Smooth muscle cell (in vitro differentiated cells): ENCODE data around the gene PALLD. TPM values are rescaled to one million over a fixed set of nuclear protein-coding genes. Genes with fewer than 3 reads are reported as not detected.

ENCODE experiments used
- DNase-seq: peaks from one replicate; lab custom pipeline; 2025; ENCODE audit not compliant: unreplicated experiment; lab: John Stamatoyannopoulos, UW
- H2AFZ ChIP-seq: fragments of 200-600 bp; sonication (generic); 2 replicates; pipeline ENCODE4 v1.6.0; 2016; ENCODE audit warnings: antibody characterized with exemption, low read depth, mild to moderate bottlenecking
- H3F3A ChIP-seq: fragments of 200-600 bp; sonication (generic); 2 replicates; pipeline ENCODE4 v1.6.0; 2017; ENCODE audit warnings: antibody characterized with exemption, low read depth
- H3K27ac ChIP-seq: fragments of 200-600 bp; sonication (generic); 2 replicates; pipeline ENCODE4 v1.5.1; 2016; ENCODE audit warnings: low read depth, mild to moderate bottlenecking
- H3K27me3 ChIP-seq: fragments of 200-600 bp; sonication (generic); 2 replicates; pipeline ENCODE4 v1.6.1; 2016; ENCODE audit warnings: low read depth, mild to moderate bottlenecking
- H3K36me3 ChIP-seq: fragments of 200-600 bp; sonication (generic); 2 replicates; pipeline ENCODE4 v1.5.1; 2016; ENCODE audit warnings: low read depth
- H3K4me1 ChIP-seq: fragments of 200-600 bp; sonication (generic); 2 replicates; pipeline ENCODE4 v1.5.1; 2016; ENCODE audit warnings: low read depth
- H3K4me2 ChIP-seq: fragments of 200-600 bp; sonication (generic); 2 replicates; pipeline ENCODE4 v1.6.0; 2016; ENCODE audit warnings: mild to moderate bottlenecking
- H3K4me3 ChIP-seq: fragments of 200-600 bp; sonication (generic); 2 replicates; pipeline ENCODE4 v1.5.1; 2016; ENCODE audit warnings: mild to moderate bottlenecking
- H3K79me2 ChIP-seq: fragments of 200-600 bp; sonication (generic); 2 replicates; pipeline ENCODE4 v1.6.0; 2016; ENCODE audit warnings: low read depth, mild to moderate bottlenecking
- H3K9ac ChIP-seq: fragments of 200-600 bp; sonication (generic); 2 replicates; pipeline ENCODE4 v1.6.0; 2016; ENCODE audit warnings: low read depth
- H3K9me3 ChIP-seq: fragments of 200-600 bp; sonication (generic); replicated peaks from 2 replicates; pipeline ENCODE4 v1.5.1; 2016; ENCODE audit warnings: low read depth
- H4K20me1 ChIP-seq: fragments of 200-600 bp; sonication (generic); 2 replicates; pipeline ENCODE4 v1.6.0; 2016; ENCODE audit warnings: low read depth
- CTCF ChIP-seq: fragments of 200-600 bp; sonication (generic); IDR thresholded peaks from 2 replicates; pipeline ENCODE4 v1.5.1; 2017; ENCODE audit warnings: borderline replicate concordance, mild to moderate bottlenecking, antibody characterized with exemption; ENCODE audit not compliant: insufficient read depth, poor library complexity, severe bottlenecking
- WGBS: methylation state at CpG from one replicate; pipeline ENCODE4 v1.1.7; 2016; ENCODE audit warnings: low lambda C conversion rate; 5-methylcytosine and 5-hydroxymethylcytosine counted together
- polyA plus RNA-seq: library from polyadenylated mRNA; unstranded; fragments of >200 nt; fragmentation: Nextera tagmentation; extraction: Ambion mirVana; gene quantifications from 2 replicates; pipeline ENCODE4 v1.2.1, GENCODE V29; 2016
- total RNA-seq: library from RNA; depleted of rRNA; stranded (reverse); fragments of >200 nt; gene quantifications from 2 replicates; pipeline ENCODE4 v1.2.3, GENCODE V29; 2014

The PALLD gene
- total and polyA plus RNA-seq, 2 experiments from 2014 or later: 354 to 415 TPM

GRCh38 chr4:168610911-168611530, 114.2 kb downstream of the PALLD start:
- Histone ChIP-seq H3K79me2 (no peaks in the 10 kb centered on the region), H2AFZ (no peak overlapping the region), H3K36me3 (no peaks in the 10 kb centered on the region), H3K27ac (no peak overlapping the region), H3F3A (peaks cover 23% of the 10 kb centered on the region), H4K20me1 (no peaks in the 10 kb centered on the region), H3K9ac (no peak overlapping the region), H3K4me3 (no peak overlapping the region), H3K9me3 (no peaks in the 10 kb centered on the region), H3K27me3 (no peaks in the 10 kb centered on the region), H3K4me1 (peaks cover 25% of the 10 kb centered on the region), H3K4me2 (no peak overlapping the region)
- no peak for DNase-seq
- TF ChIP-seq CTCF: no peak
- WGBS: 89% methylated on average over 6 of the region's 6 CpGs

GRCh38 chr4:168612450-168613135, 115.7 kb downstream of the PALLD start:
- TF ChIP-seq CTCF: no peak
- Histone ChIP-seq H3K4me1 (peaks cover 29% of the 10 kb centered on the region), H3K79me2 (no peaks in the 10 kb centered on the region), H3K36me3 (no peaks in the 10 kb centered on the region), H3K4me3 (no peak overlapping the region), H3K27me3 (no peaks in the 10 kb centered on the region), H3F3A (peaks cover 23% of the 10 kb centered on the region), H3K9ac (peak overlapping the region; percentile 16), H2AFZ (no peak overlapping the region), H3K9me3 (no peaks in the 10 kb centered on the region), H4K20me1 (no peaks in the 10 kb centered on the region), H3K4me2 (peak overlapping the region; percentile 77), H3K27ac (peak overlapping the region; percentile 79)
- 23% methylated on average over 4 of the region's 4 CpGs for WGBS
- no peak for DNase-seq

GRCh38 chr4:168613869-168614268, 117.0 kb downstream of the PALLD start:
- WGBS: 88% methylated on average over 5 of the region's 5 CpGs

More at GRCh38 chr4:168613869-168614268, 117.0 kb downstream of the PALLD start:
- no peak overlapping the region for H3K9ac ChIP-seq
- no peak overlapping the region for H3K4me2 ChIP-seq
- no peaks in the 10 kb centered on the region for H3K36me3 ChIP-seq
- H2AFZ ChIP-seq: no peak overlapping the region
- H3K79me2 ChIP-seq: no peaks in the 10 kb centered on the region
- DNase-seq: no peak
- peak overlapping the region; percentile 79 for H3K27ac ChIP-seq
- TF ChIP-seq CTCF: no peak
- H3F3A ChIP-seq: peaks cover 23% of the 10 kb centered on the region
- H3K9me3 ChIP-seq: no peaks in the 10 kb centered on the region
- H3K4me3 ChIP-seq: no peak overlapping the region
- H3K27me3 ChIP-seq: no peaks in the 10 kb centered on the region
- H4K20me1 ChIP-seq: no peaks in the 10 kb centered on the region
- H3K4me1 ChIP-seq: peaks cover 29% of the 10 kb centered on the region
